ENCODE results near the gene SLC35F2. TPM values are rescaled to one million over a fixed set of nuclear protein-coding genes. Genes with fewer than 3 reads are reported as not detected.

The SLC35F2 gene
- total RNA-seq, 1 donor from 2014 or later = 3.5 TPM

GRCh38 chr11:107857550-107858216 is 904 bp downstream of the SLC35F2 start:
- Mint-ChIP-seq H3K4me1 (ENCODE audit: low read depth, unreplicated experiment) (peaks cover 1% of the 10 kb centered on the region), H3K9me3 (ENCODE audit: unreplicated experiment) (peaks cover 5% of the 10 kb centered on the region), H3K4me3 (ENCODE audit: unreplicated experiment) (peak overlapping the region; percentile 83), H3K27me3 (ENCODE audit: unreplicated experiment) (peaks cover 8% of the 10 kb centered on the region), H3K27ac (ENCODE audit: unreplicated experiment) (peak overlapping the region; percentile 64), H3K36me3 (ENCODE audit: unreplicated experiment) (no peaks in the 10 kb centered on the region)
- TF ChIP-seq, protein P1, sequence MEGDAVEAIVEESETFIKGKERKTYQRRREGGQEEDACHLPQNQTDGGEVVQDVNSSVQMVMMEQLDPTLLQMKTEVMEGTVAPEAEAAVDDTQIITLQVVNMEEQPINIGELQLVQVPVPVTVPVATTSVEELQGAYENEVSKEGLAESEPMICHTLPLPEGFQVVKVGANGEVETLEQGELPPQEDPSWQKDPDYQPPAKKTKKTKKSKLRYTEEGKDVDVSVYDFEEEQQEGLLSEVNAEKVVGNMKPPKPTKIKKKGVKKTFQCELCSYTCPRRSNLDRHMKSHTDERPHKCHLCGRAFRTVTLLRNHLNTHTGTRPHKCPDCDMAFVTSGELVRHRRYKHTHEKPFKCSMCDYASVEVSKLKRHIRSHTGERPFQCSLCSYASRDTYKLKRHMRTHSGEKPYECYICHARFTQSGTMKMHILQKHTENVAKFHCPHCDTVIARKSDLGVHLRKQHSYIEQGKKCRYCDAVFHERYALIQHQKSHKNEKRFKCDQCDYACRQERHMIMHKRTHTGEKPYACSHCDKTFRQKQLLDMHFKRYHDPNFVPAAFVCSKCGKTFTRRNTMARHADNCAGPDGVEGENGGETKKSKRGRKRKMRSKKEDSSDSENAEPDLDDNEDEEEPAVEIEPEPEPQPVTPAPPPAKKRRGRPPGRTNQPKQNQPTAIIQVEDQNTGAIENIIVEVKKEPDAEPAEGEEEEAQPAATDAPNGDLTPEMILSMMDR (IDR thresholded peaks at IDR 0.05; ENCODE audit: partially characterized antibody, unreplicated experiment) = no peak
- DNase-seq = no peak

- Mint-ChIP-seq H3K27me3 (ENCODE audit: unreplicated experiment) (peaks cover 8% of the 10 kb centered on the region), H3K4me1 (ENCODE audit: low read depth, unreplicated experiment) (peaks cover 1% of the 10 kb centered on the region), H3K36me3 (ENCODE audit: unreplicated experiment) (no peaks in the 10 kb centered on the region), H3K9me3 (ENCODE audit: unreplicated experiment) (peaks cover 5% of the 10 kb centered on the region), H3K27ac (ENCODE audit: unreplicated experiment) (no peak overlapping the region), H3K4me3 (ENCODE audit: unreplicated experiment) (no peak overlapping the region)
- no peak for DNase-seq
- TF ChIP-seq, protein P1 (IDR thresholded peaks at IDR 0.05; ENCODE audit: partially characterized antibody, unreplicated experiment) = no peak
Observed at GRCh38 chr11:107856981-107857517, 1.5 kb downstream of the SLC35F2 start.

DNA sequence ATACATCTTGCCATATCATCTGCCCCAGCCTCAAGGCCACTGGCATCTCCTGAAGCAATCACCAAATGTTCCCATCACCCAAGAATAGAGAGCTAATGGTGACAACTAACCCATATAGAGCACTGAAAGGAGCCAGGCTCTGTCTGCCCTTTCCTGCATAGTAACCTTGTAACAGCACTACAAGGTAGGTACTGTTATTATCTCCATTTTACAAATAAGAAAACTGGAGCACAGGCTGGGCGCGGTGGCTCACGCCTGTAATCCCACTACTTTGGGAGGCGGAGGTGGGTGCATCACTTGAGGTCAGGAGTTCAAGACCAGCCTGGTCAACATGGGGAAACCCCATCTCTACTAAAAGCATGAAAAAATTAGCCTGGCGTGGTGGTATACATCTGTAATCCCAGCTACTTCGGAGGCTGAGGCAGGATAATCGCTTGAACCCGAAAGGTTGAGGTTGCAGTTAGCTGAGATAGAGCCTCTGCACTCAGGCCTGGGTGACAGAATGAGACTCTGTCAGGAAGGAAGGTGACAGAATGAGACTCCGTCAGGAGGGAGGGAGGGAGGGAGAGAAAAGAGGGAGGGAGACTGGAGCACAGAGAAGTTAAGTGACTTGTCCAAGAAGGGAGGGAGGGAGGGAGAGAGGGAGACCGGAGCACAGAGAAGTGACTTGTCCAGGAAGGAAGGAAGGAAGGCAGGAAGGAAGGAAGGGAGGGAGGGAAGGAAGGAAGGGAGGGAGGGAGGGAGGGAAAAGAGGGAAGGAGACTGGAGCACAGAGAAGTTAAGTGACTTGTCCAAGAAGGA is 2.2 kb downstream of the SLC35F2 start:
- Mint-ChIP-seq H3K4me3 (ENCODE audit: unreplicated experiment) (no peak overlapping the region), H3K27me3 (ENCODE audit: unreplicated experiment) (peaks cover 8% of the 10 kb centered on the region), H3K4me1 (ENCODE audit: low read depth, unreplicated experiment) (peaks cover 1% of the 10 kb centered on the region), H3K36me3 (ENCODE audit: unreplicated experiment) (no peaks in the 10 kb centered on the region), H3K27ac (ENCODE audit: unreplicated experiment) (no peak overlapping the region), H3K9me3 (ENCODE audit: unreplicated experiment) (peaks cover 5% of the 10 kb centered on the region)
- no peak for DNase-seq
- TF ChIP-seq, protein P1 (IDR thresholded peaks at IDR 0.05; ENCODE audit: partially characterized antibody, unreplicated experiment) = no peak

GRCh38 chr11:107853070-107853469 is 5.5 kb downstream of the SLC35F2 start:
- Mint-ChIP-seq H3K27ac (ENCODE audit: unreplicated experiment) (no peak overlapping the region), H3K36me3 (ENCODE audit: unreplicated experiment) (no peaks in the 10 kb centered on the region), H3K4me3 (ENCODE audit: unreplicated experiment) (no peak overlapping the region), H3K27me3 (ENCODE audit: unreplicated experiment) (peaks cover 7% of the 10 kb centered on the region), H3K4me1 (ENCODE audit: low read depth, unreplicated experiment) (no peaks in the 10 kb centered on the region), H3K9me3 (ENCODE audit: unreplicated experiment) (peaks cover 5% of the 10 kb centered on the region)
- TF ChIP-seq, protein P1 (IDR thresholded peaks at IDR 0.05; ENCODE audit: partially characterized antibody, unreplicated experiment) = no peak
- DNase-seq = no peak
